PFSK-1 (cell line): ENCODE results near the gene CTU1.

Experiments
- FOXP2 ChIP-seq: optimal IDR thresholded peaks from 2 replicates; pipeline ENCODE3; 2011; ENCODE audit warnings: borderline replicate concordance, control low read depth, inconsistent platforms; ENCODE audit not compliant: insufficient read depth; ENCODE audit errors: extremely low read length, extremely low read depth
- POLR2AphosphoS5 ChIP-seq: IDR thresholded peaks from 2 replicates; pipeline ENCODE4 v1.6.1; 2012; ENCODE audit warnings: low read depth, mild to moderate bottlenecking, control low read depth, low read length, moderate library complexity
- REST ChIP-seq, 2 experiments: IDR thresholded peaks; 2 replicates each; pipeline versions ENCODE4 v1.6.1 to v1.8.0; 2011 to 2012; ENCODE audit warnings: low read depth in 2 of 2, low read length in 2 of 2, control low read depth in 1 of 2, inconsistent platforms in 1 of 2, mild to moderate bottlenecking in 1 of 2, moderate library complexity in 1 of 2; ENCODE audit not compliant: insufficient read depth in 1 of 2
- SIN3A ChIP-seq: IDR thresholded peaks from 2 replicates; pipeline ENCODE4 v1.6.1; 2012; ENCODE audit warnings: mild to moderate bottlenecking, low read length, moderate library complexity, borderline replicate concordance; ENCODE audit not compliant: insufficient read depth
- TAF1 ChIP-seq: IDR thresholded peaks from 2 replicates; pipeline ENCODE4 v1.6.1; 2012; ENCODE audit warnings: low read length, control low read depth, borderline replicate concordance; ENCODE audit not compliant: insufficient read depth

CTU1 gene

GRCh38 chr19:51098365-51099046 is 9.7 kb downstream of the CTU1 start:
- TF ChIP-seq REST (IDR thresholded peaks at IDR 0.05; ENCODE audit: insufficient read depth in 1 of 2, low read depth in 2 of 2, low read length in 2 of 2) (no peak), SIN3A (no peak), POLR2AphosphoS5 (no peak)

GRCh38 chr19:51097796-51098195 is 10.4 kb downstream of the CTU1 start:
- TF ChIP-seq REST (IDR thresholded peaks at IDR 0.05; ENCODE audit: insufficient read depth in 1 of 2, low read depth in 2 of 2, low read length in 2 of 2) (no peak), FOXP2 (no peak), SIN3A (no peak)

- TF ChIP-seq REST (IDR thresholded peaks at IDR 0.05; ENCODE audit: insufficient read depth in 1 of 2, low read depth in 2 of 2, low read length in 2 of 2): no peak
- no peak for TF ChIP-seq TAF1
- no peak for TF ChIP-seq FOXP2
- no peak for TF ChIP-seq POLR2AphosphoS5
- no peak for TF ChIP-seq SIN3A
These were observed 11.0 kb downstream of the CTU1 start for GRCh38 chr19:51097166-51097738.

- TF ChIP-seq TAF1 (no peak), SIN3A (no peak), REST (IDR thresholded peaks at IDR 0.05; ENCODE audit: insufficient read depth in 1 of 2, low read depth in 2 of 2, low read length in 2 of 2) (no peak), FOXP2 (no peak), POLR2AphosphoS5 (no peak)
These were observed 11.6 kb downstream of the CTU1 start for GRCh38 chr19:51096473-51097165.
